GM19239 (cell line): ENCODE measurements around the gene ERC2.

Source experiments
- DNase-seq: peaks from one replicate; pipeline ENCODE4 v3.0.0; 2011; ENCODE audit warnings: low spot score; ENCODE audit not compliant: insufficient read length
- FAIRE-seq: peaks from 2 replicates; lab custom pipeline; 2011; peaks lifted over from hg19 to GRCh38; lab: Jason Lieb, UNC

ERC2 gene

GRCh38 chr3:55469957-55470526 lies 998.2 kb downstream of the ERC2 start:
- FAIRE-seq (no peak), DNase-seq (no peak)

DNA sequence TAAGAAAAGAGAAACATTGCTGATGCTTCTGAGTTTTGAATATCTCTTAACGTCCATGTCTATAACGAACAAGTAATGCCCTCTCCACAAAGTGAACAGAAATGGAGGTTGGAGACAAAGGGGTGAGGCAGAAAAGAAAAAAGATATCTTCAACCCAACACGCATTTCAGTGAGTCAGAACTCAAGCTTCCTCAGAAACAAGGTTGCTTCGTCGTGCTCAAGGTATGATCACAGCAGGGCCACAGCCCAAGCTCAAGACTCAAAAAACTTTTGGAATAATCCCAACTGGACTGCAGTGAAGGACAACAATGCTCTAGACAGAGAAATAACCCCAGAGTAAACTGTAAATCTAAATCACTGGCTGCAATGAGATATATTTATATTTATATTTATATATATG lies 1000.0 kb downstream of the ERC2 start:
- no peak for DNase-seq
- no peak for FAIRE-seq

GRCh38 chr3:55467099-55467498 lies 1001.2 kb downstream of the ERC2 start:
- DNase-seq (no peak), FAIRE-seq (no peak)

DNA sequence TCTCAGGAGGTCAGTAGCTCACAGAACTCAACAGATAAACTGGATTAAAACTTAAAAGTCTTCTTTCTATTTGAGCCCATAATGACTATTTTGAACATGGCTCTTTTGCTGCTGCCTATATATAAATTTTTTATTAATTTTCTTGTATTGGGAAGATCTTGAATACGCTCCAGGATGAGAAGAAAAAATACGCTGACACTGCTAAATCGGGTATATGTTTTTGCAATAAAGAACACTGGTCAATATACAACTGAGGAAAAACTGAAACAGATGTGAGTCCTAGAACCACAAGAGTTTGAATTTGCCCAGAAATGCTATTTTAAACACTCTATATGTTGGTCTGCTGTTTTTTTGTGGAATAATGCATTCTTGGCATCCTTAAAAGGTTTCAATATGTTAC lies 1001.7 kb downstream of the ERC2 start:
- no peak for FAIRE-seq

GRCh38 chr3:55461896-55462295 lies 1006.4 kb downstream of the ERC2 start:
- DNase-seq (no peak), FAIRE-seq (no peak)

More for the DNA sequence above, 1001.7 kb downstream of the ERC2 start:
- no peak for DNase-seq

DNA sequence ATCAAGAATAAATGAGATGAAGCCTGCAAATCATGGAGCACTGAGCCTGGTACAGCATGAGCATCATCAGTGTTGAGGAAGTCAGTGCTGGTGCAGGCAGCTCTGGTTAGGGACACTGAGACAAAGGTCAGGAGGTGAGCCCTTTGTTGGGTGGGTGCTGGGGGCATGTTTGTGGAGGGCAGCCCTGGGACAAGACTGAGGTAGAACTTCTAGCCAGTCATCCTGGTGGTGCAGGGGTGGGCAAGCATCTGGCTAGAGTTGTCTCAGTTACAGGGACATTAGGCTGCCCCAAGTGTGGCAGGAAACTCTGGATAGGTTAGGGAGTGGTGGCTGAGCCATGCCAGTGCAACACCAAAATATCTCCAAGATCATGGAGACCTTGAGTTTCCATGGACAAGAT lies 1008.4 kb downstream of the ERC2 start:
- DNase-seq = no peak
- FAIRE-seq = no peak
